Anterior cingulate cortex (tissue), 58 donors: ENCODE data around the gene NEURL1B.
A peak's percentile ranks its signal among the peaks of the same experiment; 100 is the strongest.

ENCODE experiments used
- DNase-seq, 58 donors: peaks; one replicate each; lab custom pipeline; 2025; lab: John Stamatoyannopoulos, UW

NEURL1B gene

DNA sequence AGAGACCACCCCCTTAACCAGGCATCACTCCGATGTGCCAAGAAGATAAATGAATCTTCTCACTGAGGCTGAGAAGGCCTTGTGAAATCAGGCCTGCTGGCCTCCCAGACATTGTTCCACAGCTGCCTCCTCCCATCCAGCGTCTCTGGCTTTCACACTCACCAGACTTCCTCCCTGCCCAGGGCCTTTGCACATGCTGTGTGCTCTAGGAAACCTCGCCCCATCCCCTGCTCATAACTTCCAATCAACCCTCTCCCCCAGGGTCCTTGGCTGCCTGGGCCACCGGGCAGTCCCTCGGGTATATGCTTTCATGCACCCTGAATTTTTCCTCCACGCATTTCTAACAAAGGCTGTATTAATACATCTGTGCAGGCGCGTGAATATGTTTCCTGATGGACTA is 71.5 kb downstream of the NEURL1B start:
- DNase-seq = no peak

DNA sequence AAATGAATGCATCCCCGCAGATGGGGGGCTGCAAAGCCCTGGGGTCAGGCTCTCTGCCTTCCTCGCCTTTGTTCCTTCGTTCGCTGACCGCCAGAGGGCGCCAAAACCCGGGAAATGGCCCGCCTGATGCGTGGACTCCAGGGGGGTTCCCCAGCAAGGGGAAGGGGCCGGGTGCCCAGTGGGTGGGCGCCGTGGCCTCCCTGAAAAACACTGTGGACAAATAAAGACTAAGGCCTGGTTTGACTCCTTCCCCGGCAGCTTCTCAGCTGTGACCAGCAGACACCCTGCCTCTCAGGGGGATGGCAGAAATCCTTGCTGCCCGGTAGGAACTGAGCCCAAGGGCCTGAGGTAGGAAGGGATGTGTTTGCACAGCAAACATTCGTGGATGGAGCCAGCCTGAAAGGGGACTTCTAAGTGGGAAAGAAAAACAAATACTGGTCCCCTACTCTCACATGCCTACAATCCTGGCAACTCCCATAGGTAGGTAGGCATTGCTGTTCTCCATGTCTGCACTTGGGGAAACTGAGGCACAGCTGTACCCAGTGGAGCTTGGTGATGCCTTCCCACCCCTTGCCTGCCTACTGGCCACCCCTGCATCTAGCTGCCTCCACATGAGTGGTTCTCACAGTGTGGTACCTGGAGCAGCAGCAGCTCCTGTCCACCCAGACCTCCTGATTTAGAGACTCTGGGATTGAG is 72.2 kb downstream of the NEURL1B start:
- DNase-seq = peak in 45 of 58 donors; percentile 10 to 84 (median 42)

DNA sequence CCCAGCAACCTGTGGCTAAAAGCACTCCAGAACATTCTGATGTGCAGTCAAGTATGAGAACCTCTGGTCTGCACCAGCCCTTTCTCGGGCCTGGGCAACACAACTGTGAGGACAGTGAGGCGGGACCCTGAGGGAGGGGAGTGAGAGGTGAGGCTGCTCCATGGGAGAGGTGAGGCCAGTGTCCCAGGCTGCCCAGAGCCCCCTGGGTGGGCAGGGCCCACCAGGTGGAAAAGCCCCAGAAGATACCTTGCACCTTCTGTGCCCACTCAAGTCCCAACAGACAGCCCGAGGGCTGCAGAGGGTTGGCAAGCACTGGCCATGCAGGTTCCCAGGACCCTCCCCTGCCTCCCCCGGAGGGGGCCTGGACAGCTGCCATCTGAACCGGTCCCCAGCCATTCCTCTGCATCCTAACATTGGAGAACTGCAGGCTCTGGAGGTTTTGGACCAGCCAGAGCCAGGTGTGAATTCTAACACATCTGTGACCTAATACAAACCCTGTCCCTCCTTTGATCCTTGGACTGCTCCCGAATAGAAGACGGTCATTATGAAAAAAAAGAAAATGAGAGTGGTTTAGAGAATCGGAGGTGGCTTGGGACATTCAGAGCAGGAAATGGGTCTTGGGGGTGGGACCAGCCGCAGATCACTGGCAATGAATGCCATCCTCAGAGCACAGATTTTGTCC is 72.9 kb downstream of the NEURL1B start:
- no peak for DNase-seq

DNA sequence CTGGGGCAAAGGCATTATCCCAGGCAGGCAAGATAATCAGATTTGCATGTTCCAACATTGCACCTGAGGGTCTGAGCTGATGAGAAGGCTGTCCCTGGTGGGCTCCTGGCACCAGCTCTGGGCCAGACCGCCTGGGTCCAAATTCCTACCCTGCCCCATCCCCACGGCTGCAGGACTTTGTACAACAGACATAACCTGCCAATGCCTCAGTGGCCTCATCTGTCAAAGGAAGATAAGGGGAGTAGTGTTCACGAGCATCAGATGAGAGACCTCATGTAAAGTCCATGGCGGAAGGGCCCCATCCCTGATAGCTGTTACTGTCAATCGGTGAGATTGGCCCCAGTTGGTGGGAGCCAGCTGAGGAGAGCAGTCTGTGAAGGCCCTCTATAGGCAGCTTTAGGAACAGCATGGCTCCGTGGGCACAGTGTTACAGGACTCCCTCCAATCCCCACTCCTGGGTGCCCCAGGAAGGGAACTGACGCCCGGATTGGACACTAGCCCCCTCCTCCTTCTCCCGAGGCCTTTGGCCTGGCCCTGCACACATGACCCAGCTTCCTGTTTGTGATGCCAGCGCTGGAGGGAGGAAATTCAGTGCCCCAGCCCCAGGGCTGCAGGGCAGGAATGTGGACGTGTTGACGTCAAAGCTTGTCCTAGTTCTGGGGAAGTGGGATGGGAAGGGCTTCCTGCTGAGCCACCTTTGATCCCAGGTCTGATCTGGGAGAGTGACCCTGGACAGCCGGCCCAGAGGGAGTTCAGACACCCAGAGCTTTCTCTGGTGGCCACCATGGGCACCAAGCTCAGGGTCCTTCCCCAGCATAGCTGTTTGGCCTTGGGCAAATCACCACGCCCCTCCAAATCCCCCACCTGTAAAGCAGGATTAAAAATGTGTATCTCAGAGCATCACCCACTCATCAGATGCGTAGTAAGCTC is 73.7 kb downstream of the NEURL1B start:
- peak in 50 of 58 donors; percentile 12 to 76 (median 42) for DNase-seq

DNA sequence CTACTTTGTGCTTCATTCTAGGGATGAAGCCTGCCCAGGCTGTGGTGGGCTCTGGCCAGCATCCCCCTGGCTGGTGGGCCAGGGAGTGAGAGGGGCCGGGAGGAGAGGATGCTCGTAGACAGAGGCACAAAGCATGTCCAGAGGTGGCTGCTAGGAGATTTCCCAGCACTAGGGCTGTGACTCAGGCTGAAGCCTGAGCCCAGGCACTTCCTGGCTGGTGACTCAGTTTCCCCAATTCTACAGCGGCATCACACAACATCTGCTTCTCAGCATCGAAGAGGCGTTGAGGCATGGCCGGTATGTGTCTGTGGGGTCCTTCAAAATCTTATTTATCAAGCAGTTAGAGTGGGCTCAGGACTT is 74.3 kb downstream of the NEURL1B start:
- DNase-seq = no peak

DNA sequence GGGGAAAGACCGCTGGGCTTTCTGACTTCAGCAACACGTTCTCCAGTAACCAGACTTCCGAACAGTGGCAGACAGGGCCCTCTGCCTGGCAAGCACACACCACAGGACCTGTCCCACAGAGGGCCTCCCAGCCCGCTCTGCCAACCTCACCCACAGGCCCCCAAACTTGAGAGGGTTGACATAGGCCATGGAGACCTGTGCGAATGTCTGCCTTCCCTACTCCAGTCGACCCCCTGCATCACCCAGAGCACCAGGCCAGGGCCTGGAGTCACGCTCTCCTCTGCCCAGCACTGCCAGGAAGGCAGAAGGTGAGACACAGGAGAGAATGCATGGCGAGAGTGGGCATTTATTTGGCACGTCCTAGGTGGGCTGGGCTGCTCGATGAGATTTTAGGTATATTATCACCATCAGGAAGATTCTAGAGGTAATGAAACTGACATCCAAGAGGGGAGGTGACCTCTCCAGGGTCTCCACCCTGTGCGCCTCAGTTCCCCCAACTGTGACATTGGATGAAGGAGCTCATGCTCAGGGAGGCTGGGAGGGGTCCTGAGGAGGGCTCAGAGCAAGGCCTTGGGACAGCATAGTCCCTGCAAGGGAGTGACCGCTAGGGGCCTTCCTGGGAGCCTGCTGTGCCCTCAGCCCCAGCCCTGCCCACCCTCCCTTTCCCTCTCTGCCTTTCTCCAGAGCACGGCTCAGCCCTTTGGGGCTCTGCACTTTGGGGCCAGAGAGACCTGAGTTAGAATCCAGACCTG is 75.0 kb downstream of the NEURL1B start:
- no peak for DNase-seq

DNA sequence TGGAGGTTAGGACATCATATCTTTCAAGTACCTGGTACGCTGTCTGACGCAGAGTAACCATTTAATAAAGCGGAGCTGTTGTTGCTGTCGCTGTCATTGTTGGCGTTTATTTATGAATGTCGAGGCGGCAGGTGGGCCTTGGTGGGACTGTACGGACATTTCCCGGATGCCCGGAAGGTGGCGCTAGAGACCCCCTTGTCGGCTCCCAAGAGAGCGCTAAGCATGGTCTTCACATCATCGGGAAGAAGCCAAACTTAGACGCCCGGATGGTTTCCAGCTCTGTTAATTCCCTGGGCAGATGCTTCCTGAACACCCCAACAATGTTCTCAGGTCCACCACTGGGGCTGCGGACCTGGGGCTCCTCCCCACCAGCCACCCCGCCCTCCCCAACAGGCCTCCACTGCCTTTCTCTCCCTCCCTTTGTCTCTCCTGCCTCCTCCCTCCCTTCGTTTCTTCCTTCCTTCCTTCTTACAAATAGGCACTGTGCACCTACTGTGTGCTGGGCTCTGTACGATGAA is 75.8 kb downstream of the NEURL1B start:
- DNase-seq = peak in 56 of 58 donors; percentile 16 to 93 (median 62)

DNA sequence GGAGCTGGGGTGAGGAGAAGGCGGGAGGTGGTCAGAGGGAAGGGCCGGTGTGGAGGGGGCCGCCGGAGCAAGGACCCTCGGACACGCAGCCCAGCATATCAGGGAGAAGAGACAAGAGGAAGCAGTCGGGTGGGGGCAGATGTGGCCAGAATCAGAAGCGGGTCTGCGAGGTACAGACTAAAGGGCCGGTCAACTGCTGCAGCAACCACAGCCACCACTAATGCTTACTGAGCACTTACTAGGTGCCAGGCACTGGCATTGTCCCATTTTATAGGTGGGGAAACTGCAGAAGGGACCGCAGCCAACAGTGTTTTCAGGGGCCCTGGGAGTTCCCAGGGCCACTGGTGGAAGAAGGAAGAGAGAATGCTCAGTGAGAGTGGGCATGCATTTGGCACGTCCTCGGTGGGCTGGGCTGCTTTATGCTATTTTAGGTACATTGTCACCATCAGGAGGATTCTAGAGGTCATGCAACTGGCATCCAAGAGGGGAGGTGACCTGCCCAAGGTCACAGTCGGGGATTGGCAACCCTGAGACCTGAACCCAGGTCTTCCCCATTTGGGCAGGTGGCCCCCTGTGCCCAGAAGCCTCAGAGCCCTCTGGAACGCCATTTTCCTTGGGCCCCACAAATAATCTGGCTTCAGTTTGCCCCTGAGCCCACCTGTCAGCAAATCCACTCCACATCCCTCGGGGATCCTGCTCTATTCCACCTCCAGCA is 76.6 kb downstream of the NEURL1B start:
- DNase-seq = no peak

DNA sequence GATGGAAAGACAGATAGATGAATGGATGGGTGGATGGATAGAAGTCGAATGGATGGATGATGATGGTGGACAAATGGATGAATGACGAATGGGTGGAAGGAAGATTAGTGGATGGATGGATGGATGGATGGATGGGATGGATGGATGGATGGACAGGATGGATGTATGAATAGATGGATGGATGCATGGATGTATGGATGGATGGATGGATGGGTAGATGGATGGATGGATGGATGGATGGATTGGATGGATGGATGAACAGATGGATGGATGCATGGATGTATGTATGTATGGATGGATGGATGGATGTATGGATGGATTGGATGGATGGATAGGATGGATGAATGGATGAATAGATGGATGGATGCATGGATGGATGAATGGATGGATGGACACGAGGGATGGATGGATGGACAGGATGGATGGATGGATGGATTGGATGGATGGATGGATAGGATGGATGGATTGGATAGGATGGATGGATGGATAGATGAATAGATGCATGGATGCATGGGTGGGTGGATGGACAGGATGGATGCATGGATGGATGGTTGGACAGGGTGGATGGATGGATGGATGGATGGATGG is 77.6 kb downstream of the NEURL1B start:
- DNase-seq = no peak

DNA sequence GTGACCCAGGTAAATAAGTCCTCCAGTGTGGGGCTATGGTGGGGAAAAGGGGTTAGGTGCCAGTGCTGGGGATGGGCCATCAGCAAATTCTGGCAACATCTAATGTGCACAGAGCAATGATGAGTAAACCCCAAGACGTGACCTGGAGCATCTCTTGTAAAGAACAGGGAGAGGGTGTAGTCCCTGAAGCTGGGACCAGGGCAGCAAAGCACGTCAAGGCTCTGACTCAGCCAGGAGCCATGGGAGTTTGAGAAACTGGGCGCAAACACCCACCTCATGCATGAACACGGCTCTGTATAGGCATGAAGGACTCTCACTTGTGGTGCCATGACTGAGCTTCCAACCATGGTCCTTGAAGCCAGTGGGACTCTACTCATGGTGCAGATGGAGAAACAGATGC is 78.1 kb downstream of the NEURL1B start:
- DNase-seq = no peak

DNA sequence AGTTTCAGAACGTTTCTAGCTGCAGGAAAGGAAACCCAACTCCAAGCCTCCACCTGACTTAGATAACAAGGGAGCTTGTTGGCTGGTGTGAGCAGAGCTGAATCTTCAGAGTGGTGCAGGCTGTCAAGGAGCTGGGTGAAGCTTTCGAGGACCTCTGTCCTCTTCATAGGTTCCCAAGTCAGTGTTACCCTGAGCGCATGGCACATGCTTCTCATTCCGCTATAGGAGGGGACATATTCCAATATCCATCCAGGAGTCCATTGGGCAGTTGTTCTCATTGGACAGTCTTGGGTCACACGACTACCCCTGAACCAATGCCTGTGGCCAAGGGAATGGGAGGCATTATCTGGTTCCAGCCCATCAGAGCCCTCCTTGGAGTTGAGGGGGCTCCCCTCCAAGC is 79.6 kb downstream of the NEURL1B start:
- no peak for DNase-seq

DNA sequence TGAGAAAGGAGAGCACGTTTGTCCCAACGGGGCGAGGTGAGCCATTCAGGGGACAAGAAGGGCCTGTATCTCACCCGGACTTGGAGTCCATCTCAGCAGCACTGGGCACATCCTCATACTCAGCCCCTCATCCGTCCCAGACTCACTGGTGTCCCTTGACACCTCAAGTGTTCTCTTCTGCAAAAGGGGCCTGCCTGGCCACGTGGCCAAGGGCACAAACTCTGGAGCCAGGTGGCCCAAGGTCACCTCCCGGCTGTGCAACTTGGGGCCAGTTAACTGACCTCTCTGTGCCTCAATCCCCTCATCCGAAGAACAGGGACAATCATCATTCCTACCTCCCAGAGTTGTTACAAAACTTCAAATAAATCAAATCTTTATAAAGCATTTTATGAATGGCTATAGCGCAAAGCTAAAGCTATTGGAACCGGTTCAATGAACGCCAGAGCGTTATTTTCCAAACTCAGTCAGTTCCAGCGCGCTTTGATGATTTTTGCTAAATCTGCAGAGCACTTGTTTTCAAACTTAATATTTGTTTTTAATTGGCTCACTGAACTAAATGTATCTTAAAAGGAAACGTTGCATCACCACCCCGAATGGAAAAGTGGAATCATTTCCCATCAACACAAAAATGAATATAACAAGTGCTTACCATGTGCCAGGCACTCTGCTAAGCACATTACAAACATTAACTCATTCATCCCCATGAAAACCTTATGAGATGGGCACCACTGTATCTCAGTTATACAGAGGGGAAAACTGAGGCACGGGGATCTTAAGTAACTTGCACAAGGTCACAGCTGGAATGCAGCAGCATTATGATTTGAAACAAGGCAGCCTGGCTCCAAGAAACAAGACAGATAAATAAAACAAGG is 80.6 kb downstream of the NEURL1B start:
- no peak for DNase-seq

DNA sequence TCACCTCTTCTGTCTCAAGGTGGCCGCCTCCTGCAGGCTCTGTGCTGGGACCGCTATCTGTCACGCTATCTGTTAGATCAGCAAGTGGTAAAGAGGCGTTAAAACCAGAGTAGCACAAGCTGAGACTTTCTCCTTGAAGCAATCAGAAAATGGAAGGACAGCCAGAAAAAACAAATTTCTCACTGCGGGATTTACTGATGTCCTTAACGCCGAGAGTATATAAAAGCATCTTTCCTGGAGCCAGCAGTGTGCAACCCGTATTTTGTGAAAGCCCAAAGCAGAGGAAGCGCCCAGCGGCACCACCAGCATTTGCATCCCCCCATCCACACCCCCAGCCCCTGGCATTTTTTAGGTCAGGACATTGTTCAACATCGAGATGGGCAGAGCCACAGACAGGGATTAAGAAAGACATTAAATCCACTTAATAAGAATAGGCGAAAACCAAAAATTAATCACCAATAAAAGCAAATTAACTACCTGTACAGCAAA is 81.3 kb downstream of the NEURL1B start:
- no peak for DNase-seq

DNA sequence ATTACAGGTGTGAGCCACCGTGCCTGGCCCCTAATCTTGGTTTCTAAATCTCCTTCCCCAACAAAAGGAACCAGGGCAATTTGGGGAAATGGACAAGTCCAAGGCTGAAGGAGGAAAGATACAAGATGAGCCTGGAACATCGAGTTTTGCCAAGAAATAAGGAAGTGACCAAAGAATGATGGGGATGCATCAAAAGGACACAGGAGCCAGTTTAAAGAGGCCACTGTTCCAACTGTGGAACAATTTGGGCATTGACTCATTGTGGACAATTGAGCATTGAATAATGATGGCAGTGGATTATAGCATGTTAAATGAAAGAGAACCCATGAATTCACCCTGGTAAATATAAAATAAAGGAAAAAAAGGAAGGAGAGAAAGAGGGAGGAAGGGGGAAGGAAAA is 82.4 kb downstream of the NEURL1B start:
- DNase-seq = peak in 6 of 58 donors; percentile 13 to 60 (median 38)

DNA sequence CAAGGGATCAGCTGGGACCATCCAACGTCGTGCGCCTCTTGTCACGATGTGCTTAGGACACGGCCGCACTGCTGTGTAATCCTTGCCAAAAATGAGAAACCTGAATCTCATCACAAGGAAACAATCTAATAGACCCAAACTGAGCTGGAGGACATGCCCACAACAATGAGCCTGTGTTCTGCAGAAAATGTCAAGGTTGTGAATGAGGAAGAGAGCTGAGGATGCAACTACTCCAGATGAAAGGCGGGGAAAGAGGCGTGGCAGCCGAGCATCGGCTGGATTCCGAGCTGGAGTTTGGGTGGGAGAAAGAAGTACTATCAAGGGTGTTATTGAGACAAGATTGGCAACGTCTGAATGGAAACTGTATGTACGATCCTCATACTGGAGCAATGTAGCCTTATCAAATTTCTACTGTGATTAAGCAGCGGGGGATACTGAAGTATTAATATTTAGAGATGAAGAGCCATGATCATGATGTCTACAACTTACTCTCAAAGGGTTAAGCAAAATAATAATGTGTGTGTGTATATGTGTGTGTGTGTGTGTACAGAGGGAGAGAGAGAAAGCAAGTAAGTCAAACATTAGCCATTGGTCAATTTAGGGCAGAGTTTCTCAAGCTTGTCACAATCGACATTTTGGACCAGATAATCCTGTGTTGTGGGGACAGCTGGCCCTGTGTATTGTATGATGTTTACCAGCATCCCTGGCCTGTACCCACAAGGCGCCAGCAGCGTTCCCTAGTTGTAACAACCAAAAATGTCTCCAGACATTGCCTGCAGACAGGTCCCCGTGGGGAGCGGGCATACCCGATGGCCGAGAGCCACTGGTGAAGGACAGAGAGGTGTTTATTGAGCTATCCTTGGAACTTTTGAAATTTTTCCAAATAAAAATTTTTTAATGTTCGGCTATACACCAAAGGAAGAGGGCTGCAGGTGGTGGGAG is 83.5 kb downstream of the NEURL1B start:
- DNase-seq = peak in 15 of 58 donors; percentile 14 to 65 (median 32)

DNA sequence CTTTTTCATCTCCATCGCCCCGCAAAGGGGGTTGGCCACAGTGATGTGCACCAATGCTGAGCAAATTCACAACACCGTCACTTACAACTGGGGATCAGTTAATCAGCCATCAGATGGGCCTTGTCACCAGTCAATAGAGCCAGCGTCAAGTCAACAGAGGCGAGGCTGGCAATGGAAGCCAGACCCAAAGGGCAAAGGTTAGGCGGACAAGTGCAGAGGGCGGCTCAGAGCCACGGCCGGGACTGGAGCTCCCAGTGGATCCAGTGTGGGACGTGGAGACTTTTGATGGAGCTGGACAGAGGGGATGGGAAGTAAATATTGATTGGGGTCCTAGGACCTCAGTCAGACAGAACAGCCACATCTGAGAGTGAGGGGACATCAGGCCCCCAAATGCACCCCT is 84.2 kb downstream of the NEURL1B start:
- no peak for DNase-seq

DNA sequence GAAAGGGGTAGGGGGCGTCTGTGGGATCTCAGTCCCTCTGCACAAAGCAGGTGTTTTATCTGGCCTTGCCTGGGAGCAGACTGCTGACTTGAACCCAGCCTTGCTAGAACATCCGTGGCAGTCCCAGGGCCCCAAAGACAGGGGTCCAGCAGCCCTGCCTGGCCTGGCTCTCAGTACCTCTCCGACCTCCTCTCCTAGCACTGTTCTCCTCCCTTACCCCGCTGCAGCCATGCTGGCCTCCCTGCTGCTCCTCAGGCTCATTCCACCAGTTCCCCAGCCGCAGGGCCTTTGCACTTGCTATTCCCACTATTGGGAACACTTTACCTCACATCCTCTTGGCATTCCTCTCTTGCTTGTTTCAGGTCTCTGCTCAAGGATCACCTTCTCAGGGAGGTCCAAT is 84.7 kb downstream of the NEURL1B start:
- DNase-seq = no peak
